Esophagus muscularis mucosa (tissue), 4 donors: ENCODE measurements around the gene CDIPT.

ENCODE experiments used
- CTCF ChIP-seq, 3 experiments: fragments of 200-600 bp in 2 of 3; fragments of 450-650 bp in 1 of 3; sonication (generic) in 2 of 3; IDR thresholded peaks; one replicate each; pipeline ENCODE4 v1.5.1; 2017 to 2019; ENCODE audit warnings: antibody characterized with exemption in 3 of 3, mild to moderate bottlenecking in 2 of 3, moderate library complexity in 1 of 3
- EP300 ChIP-seq: sonication (generic); formaldehyde crosslinking; IDR thresholded peaks from one replicate; pipeline ENCODE4 v1.6.1; 2017; ENCODE audit warnings: antibody characterized with exemption
- POLR2A ChIP-seq: fragments of 450-650 bp; IDR thresholded peaks from one replicate; pipeline ENCODE4 v1.6.1; 2017; ENCODE audit warnings: antibody characterized with exemption, moderate library complexity, mild to moderate bottlenecking, low read depth
- POLR2AphosphoS5 ChIP-seq, 2 donors: sonication (generic); formaldehyde crosslinking; IDR thresholded peaks; one replicate each; pipeline ENCODE4 v1.6.1; 2017; ENCODE audit warnings: antibody characterized with exemption in 2 of 2

DNA sequence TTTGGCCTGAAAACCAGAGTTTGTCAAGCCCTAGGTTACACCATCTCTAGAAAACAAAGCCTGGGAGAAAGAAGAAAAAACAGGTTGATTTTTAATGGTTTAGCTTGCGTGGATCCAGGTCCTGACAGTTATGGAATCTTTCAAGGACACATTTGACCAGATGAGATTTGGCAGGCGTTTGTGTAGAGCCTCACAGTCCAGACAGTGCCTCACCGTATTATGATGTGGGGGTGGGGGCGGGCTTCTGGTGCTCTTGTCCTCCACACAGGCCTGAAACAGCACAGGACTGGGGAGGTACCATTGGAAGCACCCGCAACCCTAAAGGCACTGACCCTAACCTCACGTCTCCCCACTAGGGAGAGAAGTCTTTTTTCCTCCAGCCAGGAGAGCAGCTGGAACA is 23.2 kb downstream of the CDIPT start:
- TF ChIP-seq POLR2A: no peak
- no peak for TF ChIP-seq POLR2AphosphoS5 (IDR thresholded peaks at IDR 0.05)
- TF ChIP-seq CTCF (IDR thresholded peaks at IDR 0.05): no peak
- TF ChIP-seq EP300: no peak
